IgD-negative memory B cell (primary cell): ENCODE results near the gene CAV2. TPM values are rescaled to one million over a fixed set of nuclear protein-coding genes. Genes with fewer than 3 reads are reported as not detected.

Experiments used
- H3K27ac Mint-ChIP-seq, 3 donors: one replicate each; pipeline ENCODE4 v1.8.0; 2020 to 2022; ENCODE audit warnings: mild to moderate bottlenecking in 3 of 3, mixed read lengths in 3 of 3, moderate library complexity in 1 of 3
- H3K27me3 Mint-ChIP-seq: one replicate; pipeline ENCODE4 v1.8.0; 2021; ENCODE audit warnings: mixed read lengths
- H3K36me3 Mint-ChIP-seq: one replicate; pipeline ENCODE4 v1.8.0; 2020; ENCODE audit warnings: mild to moderate bottlenecking, mixed read lengths
- H3K4me1 Mint-ChIP-seq, 3 donors: one replicate each; pipeline ENCODE4 v1.8.0; 2020 to 2022; ENCODE audit warnings: mixed read lengths in 3 of 3, mild to moderate bottlenecking in 1 of 3
- H3K4me3 Mint-ChIP-seq, 4 donors: one replicate each; pipeline ENCODE4 v1.8.0; 2020 to 2022; ENCODE audit warnings: mild to moderate bottlenecking in 4 of 4, mixed read lengths in 4 of 4, moderate library complexity in 3 of 4
- H3K9me3 Mint-ChIP-seq, 3 donors: one replicate each; pipeline ENCODE4 v1.8.0; 2020 to 2021; ENCODE audit warnings: mixed read lengths in 3 of 3, mild to moderate bottlenecking in 1 of 3
- polyA plus RNA-seq: library from polyadenylated mRNA; unstranded; fragments of 300-500 nt; fragmentation: Illumina TruSeq; gene quantifications from one replicate; pipeline ENCODE4 v1.2.3, GENCODE V29; 2021

CAV2 gene, protein sequence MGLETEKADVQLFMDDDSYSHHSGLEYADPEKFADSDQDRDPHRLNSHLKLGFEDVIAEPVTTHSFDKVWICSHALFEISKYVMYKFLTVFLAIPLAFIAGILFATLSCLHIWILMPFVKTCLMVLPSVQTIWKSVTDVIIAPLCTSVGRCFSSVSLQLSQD
- not detected for polyA plus RNA-seq

DNA sequence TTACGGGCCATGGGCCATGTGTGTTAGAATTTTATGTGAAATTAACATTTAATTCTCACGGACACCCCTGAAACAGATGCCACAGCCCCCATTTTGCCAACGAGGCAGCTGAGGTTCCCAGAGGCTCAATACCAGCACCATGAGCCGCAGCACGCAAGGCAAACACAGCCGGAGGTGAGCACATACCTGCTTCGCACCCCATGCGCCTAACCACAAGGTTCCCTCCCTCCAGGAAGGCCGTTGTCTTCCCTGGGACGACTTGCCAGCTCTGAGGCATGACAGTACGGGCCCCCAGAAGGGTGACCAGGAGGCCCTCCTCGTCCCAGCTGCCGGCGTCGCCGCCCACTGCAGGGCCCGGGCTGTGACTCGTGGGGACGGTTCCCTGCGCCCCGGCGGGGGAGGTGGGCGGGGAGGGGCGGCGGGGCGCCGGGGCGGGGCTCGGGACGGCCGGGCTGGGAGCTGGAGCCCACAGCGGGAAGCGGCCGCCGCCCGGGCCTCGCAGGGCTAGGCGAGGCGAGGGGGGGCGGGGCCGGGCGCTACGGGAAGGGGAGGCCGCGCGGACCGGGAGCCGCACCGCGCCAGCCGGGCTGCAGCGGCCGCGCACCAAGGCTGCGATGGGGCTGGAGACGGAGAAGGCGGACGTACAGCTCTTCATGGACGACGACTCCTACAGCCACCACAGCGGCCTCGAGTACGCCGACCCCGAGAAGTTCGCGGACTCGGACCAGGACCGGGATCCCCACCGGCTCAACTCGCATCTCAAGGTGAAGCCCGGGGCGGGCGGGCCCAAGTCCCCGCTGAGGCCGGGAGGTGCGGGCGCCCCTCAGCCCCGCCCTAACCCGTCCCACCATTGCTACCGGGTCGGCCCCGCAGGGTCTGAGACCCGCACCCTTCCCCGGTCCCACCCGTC is at the start of gene CAV2:
Gene CAV2, plus strand, starts transcription at position 571 of the 910 bp plus-strand sequence. Its CDS starts 44 bp downstream, at position 615.
- peak within 1 kb of the TSS; percentile 56 to 94 (median 84) for H3K4me3 Mint-ChIP-seq
- H3K27me3 Mint-ChIP-seq, result peaks cover 29% of the 10 kb centered on the region
- H3K27ac Mint-ChIP-seq, result peak within 1 kb of the TSS in 2 of 3 donors; percentile 11 to 27
- H3K4me1 Mint-ChIP-seq, result peaks cover 9 to 13% (median 9%) of the 10 kb centered on the region in 3 donors
- H3K9me3 Mint-ChIP-seq, result no peaks in the 10 kb centered on the region
- no peaks in the 10 kb centered on the region for H3K36me3 Mint-ChIP-seq

DNA sequence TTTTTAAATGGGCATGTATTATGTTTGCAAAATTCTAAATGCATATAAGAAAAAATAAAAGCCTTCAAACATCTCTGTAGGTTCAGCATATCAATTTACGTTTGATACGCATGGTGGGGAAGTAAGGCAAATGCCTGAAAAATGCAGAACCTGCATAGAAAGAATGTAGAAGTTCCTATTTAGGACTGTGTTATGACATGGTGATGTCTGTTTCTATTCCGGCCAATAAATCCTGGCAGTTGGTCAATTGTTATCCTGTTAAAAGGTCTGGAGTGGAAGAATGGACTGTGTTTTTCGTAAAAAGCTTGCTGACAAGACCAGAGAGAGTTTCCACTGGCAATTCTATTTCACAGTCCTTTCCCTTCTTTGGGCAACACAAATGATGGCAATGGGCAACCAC is 49.6 kb upstream of the CAV2 start:
- Mint-ChIP-seq H3K36me3 (no peaks in the 10 kb centered on the region), H3K27ac (no peak overlapping the region), H3K9me3 (no peaks in the 10 kb centered on the region), H3K4me1 (no peaks in the 10 kb centered on the region), H3K27me3 (peaks cover 4% of the 10 kb centered on the region), H3K4me3 (no peak overlapping the region)

DNA sequence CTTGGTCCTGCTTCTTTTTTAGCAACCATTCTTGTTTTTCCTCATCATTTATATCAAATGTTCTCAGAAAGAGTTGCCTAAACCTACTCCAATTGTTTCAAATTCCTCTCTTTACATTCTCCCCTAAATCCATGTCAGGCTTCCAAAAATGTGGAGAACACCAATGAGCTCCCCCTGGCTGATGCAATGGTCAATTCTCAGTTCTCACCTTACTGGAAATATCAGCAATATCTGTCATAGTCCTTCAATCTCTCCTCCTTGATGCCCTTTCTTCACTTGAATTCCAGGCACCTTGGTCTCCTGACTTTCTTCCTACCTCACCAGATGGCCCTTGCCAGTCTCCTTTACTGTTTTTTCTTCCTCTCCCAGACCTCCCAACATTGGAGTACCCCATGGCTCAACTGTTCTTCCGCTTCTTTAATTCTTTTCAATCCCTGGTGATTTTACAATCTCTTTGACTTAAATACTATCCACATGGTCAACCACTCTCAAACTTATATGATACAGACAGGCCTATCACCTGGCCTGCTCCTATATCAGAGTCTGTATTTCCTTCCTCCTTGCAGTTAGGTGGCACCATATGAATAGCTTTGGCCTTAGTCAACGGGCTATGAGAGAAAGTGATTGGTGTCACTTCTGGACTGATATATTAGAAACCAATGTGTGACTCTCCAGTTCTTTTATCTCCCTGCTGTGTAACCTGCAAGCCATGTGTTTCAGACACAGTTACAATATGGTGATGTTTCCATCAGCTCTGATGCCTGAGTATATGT is 47.4 kb upstream of the CAV2 start:
- no peak overlapping the region for H3K27ac Mint-ChIP-seq
- H3K27me3 Mint-ChIP-seq, result peaks cover 2% of the 10 kb centered on the region
- H3K36me3 Mint-ChIP-seq, result no peaks in the 10 kb centered on the region
- no peaks in the 10 kb centered on the region for H3K4me1 Mint-ChIP-seq
- no peaks in the 10 kb centered on the region for H3K9me3 Mint-ChIP-seq
- H3K4me3 Mint-ChIP-seq, result no peak overlapping the region

DNA sequence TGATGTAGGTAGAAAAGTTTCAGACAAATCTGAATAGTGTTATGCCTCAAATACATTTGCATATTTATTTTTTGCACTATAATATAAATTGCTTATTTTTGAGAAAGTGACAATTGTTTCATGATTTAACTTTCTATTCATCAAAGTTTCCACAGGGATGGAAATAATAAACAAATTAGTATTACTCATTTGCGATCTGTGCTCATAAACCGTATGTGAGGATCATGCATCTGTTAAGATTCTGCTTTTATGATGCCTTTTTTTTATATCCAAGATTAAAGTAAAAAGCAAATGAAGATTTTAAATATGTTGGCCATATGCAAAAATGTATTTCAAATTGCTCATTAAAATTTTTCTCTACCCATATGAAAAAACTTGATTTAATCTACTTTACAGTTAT is 45.2 kb upstream of the CAV2 start:
- H3K4me1 Mint-ChIP-seq, result no peaks in the 10 kb centered on the region
- peaks cover 2% of the 10 kb centered on the region for H3K27me3 Mint-ChIP-seq
- H3K36me3 Mint-ChIP-seq, result no peaks in the 10 kb centered on the region
- no peak overlapping the region for H3K27ac Mint-ChIP-seq
- H3K9me3 Mint-ChIP-seq, result no peaks in the 10 kb centered on the region
- H3K4me3 Mint-ChIP-seq, result no peak overlapping the region

DNA sequence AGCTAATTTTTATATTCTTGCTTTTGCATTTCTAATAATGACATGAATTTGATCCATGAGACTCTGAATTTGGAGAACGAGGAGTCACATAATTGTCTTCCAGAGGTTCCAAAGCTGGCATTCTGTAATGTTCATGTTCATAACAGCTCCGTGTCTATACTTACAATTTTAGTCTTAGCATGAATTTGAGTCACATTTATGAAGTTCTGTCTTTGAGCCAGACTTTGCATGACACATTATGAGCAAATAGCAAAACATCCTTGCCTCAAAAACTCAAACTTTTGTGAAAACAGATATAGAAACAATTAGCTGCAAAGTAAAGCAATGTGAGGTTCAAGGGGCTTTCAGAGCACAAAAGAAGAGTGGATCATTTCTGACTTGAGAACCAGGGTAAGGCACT is 44.5 kb upstream of the CAV2 start:
- Mint-ChIP-seq H3K36me3 (no peaks in the 10 kb centered on the region), H3K9me3 (no peaks in the 10 kb centered on the region), H3K4me1 (no peaks in the 10 kb centered on the region), H3K27me3 (no peaks in the 10 kb centered on the region), H3K27ac (no peak overlapping the region), H3K4me3 (no peak overlapping the region)

DNA sequence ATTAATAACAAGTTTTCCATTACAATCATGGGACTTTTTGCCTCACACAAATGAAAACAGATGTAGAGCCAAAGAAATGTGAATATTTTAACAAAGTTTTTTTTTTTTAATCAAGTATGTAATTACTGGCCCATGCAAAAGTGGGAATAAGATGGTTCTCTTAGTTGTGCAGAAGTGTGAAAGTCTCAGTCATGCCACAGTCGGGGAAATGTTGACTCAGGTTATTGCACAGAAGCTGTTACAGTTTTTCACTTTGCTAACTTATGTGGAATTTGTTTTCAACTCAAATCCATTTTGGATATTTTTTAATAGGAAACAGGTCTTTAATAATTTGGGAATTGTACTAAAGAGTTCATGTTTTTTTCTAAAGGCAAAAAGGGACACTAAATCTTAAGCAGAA is 44.0 kb upstream of the CAV2 start:
- Mint-ChIP-seq H3K27me3 (no peaks in the 10 kb centered on the region), H3K4me3 (no peak overlapping the region), H3K36me3 (no peaks in the 10 kb centered on the region), H3K4me1 (no peaks in the 10 kb centered on the region), H3K27ac (no peak overlapping the region), H3K9me3 (no peaks in the 10 kb centered on the region)

DNA sequence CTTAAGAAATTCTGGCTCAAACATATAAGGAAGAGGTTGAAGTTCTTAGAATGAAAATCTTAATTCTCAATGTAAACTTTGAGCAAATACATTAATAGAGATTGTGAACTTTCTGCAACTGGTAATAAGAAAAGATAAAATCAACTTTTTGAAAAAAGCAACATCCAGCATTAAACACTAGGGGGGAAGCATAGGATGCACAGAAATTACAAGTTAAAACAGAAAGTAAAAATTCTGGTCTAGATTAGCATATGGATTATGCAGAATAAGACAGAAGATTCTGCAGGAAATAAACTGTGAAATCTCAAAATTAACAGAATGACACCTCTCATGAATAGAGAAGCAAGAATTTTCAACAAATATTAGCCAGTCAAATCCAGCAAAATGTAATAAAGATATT is 38.0 kb upstream of the CAV2 start:
- Mint-ChIP-seq H3K36me3 (no peaks in the 10 kb centered on the region), H3K27me3 (no peaks in the 10 kb centered on the region), H3K4me3 (no peak overlapping the region), H3K9me3 (peaks cover 0 to 3% (median 2%) of the 10 kb centered on the region in 3 donors), H3K4me1 (peaks cover 0 to 1% (median 0%) of the 10 kb centered on the region in 3 donors), H3K27ac (no peak overlapping the region)

DNA sequence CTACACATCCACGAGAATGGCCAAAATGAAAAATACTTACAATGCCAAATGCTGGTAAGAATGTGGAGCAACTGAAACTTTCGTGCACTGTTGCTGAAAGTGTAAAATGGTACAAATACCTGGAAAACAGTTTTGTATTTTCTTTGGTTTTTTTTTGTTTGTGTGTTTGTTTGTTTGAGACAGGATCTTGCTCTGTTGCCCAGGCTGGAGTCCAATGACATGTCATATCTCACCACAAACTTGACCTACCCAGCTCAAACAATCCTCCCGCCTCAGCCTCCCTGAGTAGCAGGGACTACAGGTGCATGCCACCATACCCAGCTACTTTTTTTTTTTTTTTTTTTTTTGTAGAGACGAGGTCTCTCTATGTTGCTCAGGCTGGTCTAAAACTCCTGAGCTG is 35.6 kb upstream of the CAV2 start:
- H3K9me3 Mint-ChIP-seq, result peaks cover 0 to 3% (median 2%) of the 10 kb centered on the region in 3 donors
- no peaks in the 10 kb centered on the region for H3K27me3 Mint-ChIP-seq
- no peak overlapping the region for H3K4me3 Mint-ChIP-seq
- H3K4me1 Mint-ChIP-seq, result peaks cover 0 to 1% (median 0%) of the 10 kb centered on the region in 3 donors
- H3K36me3 Mint-ChIP-seq, result no peaks in the 10 kb centered on the region
- no peak overlapping the region for H3K27ac Mint-ChIP-seq

DNA sequence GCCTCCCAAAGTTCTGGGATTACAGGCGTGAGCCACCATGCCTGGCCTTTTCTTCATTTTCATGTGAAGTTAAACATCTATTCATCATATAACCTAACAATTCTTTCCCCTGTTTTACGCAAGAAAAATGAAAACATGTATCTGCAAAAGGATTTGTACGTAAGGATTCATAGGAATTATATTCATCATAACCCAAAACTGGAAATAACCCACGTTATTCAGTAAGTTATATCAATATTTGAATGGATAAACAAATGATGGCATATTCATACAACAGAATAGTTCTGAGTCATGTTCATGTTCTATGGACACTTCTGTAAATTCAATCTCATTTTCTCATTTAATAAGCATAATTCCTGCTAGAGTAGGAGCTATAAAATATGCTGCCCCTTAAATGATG is 35.2 kb upstream of the CAV2 start:
- Mint-ChIP-seq H3K9me3 (peaks cover 0 to 3% (median 2%) of the 10 kb centered on the region in 3 donors), H3K36me3 (no peaks in the 10 kb centered on the region), H3K27me3 (no peaks in the 10 kb centered on the region), H3K4me1 (peaks cover 0 to 1% (median 0%) of the 10 kb centered on the region in 3 donors), H3K4me3 (no peak overlapping the region), H3K27ac (no peak overlapping the region)

DNA sequence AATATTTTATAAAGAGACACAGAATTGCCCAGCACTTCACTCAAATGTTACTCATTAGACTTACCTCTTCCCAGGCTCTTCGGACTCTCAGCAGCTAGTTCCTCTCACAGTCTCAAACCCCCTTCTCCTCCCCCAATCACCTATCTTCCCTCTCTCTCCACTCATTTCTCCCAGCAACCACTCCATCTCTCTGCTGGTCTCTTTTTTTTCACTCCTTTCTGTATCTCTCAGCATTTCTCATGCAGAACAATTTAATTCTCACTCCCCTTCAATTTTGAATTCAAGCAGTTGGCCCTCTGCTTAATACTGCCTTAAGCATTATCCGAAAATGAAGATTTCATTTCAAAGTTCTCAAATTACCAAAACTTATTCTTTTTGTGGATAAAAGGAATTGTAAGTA is 34.4 kb upstream of the CAV2 start:
- H3K27ac Mint-ChIP-seq, result no peak overlapping the region
- H3K4me3 Mint-ChIP-seq, result peak overlapping the region in 1 of 4 donors; percentile 33
- H3K4me1 Mint-ChIP-seq, result peaks cover 0 to 1% (median 0%) of the 10 kb centered on the region in 3 donors
- H3K9me3 Mint-ChIP-seq, result peaks cover 0 to 3% (median 2%) of the 10 kb centered on the region in 3 donors
- no peaks in the 10 kb centered on the region for H3K27me3 Mint-ChIP-seq
- H3K36me3 Mint-ChIP-seq, result no peaks in the 10 kb centered on the region

DNA sequence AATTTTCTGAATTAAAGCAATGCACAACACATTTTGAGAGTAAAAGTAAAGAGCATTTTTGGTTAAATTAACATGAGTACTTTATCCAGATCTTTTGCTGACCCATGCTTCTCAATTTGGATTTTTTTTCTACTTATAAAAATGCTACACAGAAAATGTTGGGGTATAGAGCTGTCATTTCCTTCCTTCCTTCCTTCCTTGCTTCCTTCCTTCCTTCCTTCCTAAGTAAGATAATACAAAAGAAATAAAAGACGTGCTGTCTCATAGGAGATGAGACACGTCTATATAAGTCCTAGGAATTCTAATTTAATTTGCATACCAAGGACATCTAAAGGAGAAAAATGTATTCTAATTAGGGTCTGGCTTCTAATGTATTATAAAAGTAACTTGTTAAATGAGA is 31.0 kb upstream of the CAV2 start:
- H3K27ac Mint-ChIP-seq, result no peak overlapping the region
- H3K36me3 Mint-ChIP-seq, result peaks cover 3% of the 10 kb centered on the region
- peaks cover 0 to 3% (median 2%) of the 10 kb centered on the region in 3 donors for H3K9me3 Mint-ChIP-seq
- no peak overlapping the region for H3K4me3 Mint-ChIP-seq
- peaks cover 12% of the 10 kb centered on the region for H3K27me3 Mint-ChIP-seq
- peaks cover 0 to 1% (median 0%) of the 10 kb centered on the region in 3 donors for H3K4me1 Mint-ChIP-seq

DNA sequence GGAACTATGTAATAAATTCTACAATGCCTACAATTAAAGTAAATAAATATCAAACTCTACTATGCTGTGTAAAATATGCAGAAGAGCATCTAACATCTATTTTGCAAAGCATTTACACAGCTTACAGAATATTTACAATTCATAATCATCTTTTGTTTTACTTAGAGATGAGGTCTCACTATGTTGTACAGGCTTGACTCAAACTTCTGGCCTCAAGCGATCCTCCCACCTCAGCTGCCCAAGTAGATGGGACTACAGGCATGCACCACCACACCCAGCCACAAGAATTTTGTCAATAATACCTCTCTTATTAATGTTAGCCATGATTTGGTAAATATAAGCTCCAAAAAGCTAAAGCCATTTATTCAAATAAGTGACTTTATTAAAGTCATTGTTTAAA is 21.9 kb upstream of the CAV2 start:
- H3K9me3 Mint-ChIP-seq, result peaks cover 3 to 8% (median 7%) of the 10 kb centered on the region in 3 donors

DNA sequence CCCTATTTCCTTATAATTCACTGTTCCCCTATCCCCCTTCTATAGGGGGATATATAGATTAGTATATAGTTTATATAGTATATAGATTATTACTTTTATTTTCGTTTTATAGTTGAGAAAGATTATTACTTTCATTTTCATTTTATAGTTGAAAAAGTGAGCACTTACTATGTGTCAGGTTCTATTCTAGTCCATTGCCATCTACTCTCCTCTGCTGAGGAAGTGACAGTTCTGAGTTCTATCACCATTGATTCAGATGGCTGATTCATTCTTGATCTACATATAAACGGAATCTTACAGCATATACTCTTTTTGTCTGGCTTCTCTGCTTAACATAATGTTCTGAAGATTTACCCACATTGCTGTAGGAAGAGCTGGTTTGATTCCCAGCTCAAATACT is 20.7 kb upstream of the CAV2 start:
- Mint-ChIP-seq H3K27me3 (peaks cover 7% of the 10 kb centered on the region), H3K4me1 (no peaks in the 10 kb centered on the region)

More for the DNA sequence above, 21.9 kb upstream of the CAV2 start:
- no peaks in the 10 kb centered on the region for H3K4me1 Mint-ChIP-seq
- H3K27me3 Mint-ChIP-seq, result peaks cover 11% of the 10 kb centered on the region
- no peak overlapping the region for H3K27ac Mint-ChIP-seq
- no peak overlapping the region for H3K4me3 Mint-ChIP-seq
- no peaks in the 10 kb centered on the region for H3K36me3 Mint-ChIP-seq

DNA sequence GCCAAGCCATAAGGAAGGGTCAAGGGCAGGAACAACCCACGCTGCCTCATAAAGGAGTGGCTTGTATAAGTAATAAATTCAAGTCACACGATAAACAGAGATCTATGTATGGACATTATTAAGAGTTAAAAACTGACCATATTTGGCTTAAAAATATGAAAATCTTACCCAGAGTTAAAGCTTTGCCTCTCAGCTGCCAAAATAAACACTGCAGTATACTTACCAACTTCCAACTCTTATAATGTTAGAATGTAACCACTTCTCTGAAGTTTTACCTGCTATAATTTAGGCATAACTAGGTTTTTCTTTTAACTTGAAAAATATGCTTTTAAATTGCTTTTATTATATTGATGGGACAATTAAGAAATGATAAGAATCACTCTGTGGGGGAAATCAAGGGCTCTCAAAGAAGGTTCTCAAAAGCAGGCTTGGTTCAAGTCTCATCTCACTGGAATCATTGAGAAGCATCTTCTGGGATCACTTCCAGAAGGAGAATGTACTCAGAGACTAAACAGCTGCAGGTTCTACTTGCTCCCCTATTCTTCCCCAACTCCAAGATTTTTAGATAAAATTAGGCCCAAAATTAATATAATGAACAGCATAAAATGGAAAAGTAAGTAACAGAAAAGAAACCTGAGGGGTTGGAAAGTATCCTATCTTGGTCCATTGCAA is 16.1 kb upstream of the CAV2 start:
- H3K4me3 Mint-ChIP-seq, result no peak overlapping the region
- peaks cover 0 to 3% (median 3%) of the 10 kb centered on the region in 3 donors for H3K9me3 Mint-ChIP-seq
- peaks cover 10% of the 10 kb centered on the region for H3K27me3 Mint-ChIP-seq
- H3K36me3 Mint-ChIP-seq, result peaks cover 1% of the 10 kb centered on the region
- no peaks in the 10 kb centered on the region for H3K4me1 Mint-ChIP-seq
- no peak overlapping the region for H3K27ac Mint-ChIP-seq

More for the DNA sequence above, 20.7 kb upstream of the CAV2 start:
- Mint-ChIP-seq H3K36me3 (no peaks in the 10 kb centered on the region), H3K27ac (no peak overlapping the region), H3K4me3 (no peak overlapping the region), H3K9me3 (peaks cover 7 to 8% (median 7%) of the 10 kb centered on the region in 3 donors)
